Activated CD8-positive, alpha-beta memory T cell treated with anti-CD3 and anti-CD28 coated beads, Interleukin-2, amount 10 ng/mL, durations not matched to agents 7 days and 5 days (primary cell): ENCODE data around the gene GNG12. TPM values are rescaled to one million over a fixed set of nuclear protein-coding genes. Genes with fewer than 3 reads are reported as not detected.

Source experiments
- ATAC-seq: fragments of 150-1000 bp; cut with Tn5 transposase; one replicate; pipeline ENCODE4 v1.10.0; 2021; ENCODE audit warnings: moderate library complexity
- CTCF ChIA-PET: fragments of 350-600 bp; sonication (Branson Sonifier 250); formaldehyde crosslinking; loops from one replicate; lab custom pipeline; 2021; ENCODE audit warnings: antibody characterized with exemption; lab: Charles Lee
- DNase-seq: peaks from one replicate; pipeline ENCODE4 v3.0.0-alpha.2; 2020
- H3K27ac Mint-ChIP-seq: one replicate; pipeline ENCODE4 v1.8.0; 2021; ENCODE audit warnings: mild to moderate bottlenecking, mixed read lengths
- H3K27me3 Mint-ChIP-seq: one replicate; pipeline ENCODE4 v1.8.0; 2021; ENCODE audit warnings: mixed read lengths
- H3K36me3 Mint-ChIP-seq: one replicate; pipeline ENCODE4 v1.8.0; 2021; ENCODE audit warnings: mild to moderate bottlenecking, mixed read lengths
- H3K4me1 Mint-ChIP-seq: one replicate; pipeline ENCODE4 v1.8.0; 2021; ENCODE audit warnings: mixed read lengths
- H3K4me3 Mint-ChIP-seq: one replicate; pipeline ENCODE4 v1.8.0; 2021; ENCODE audit warnings: mild to moderate bottlenecking, moderate library complexity, mixed read lengths
- H3K9me3 Mint-ChIP-seq: one replicate; pipeline ENCODE4 v1.8.0; 2022; ENCODE audit warnings: low read depth, mixed read lengths
- total RNA-seq, 2 experiments: library from RNA; stranded (reverse); gene quantifications; one replicate each; pipeline ENCODE4 v1.2.3, GENCODE V29; 2021

GNG12 gene
- total RNA-seq, 2 experiments from 2014 or later = 0.33 TPM; not detected in 1

DNA sequence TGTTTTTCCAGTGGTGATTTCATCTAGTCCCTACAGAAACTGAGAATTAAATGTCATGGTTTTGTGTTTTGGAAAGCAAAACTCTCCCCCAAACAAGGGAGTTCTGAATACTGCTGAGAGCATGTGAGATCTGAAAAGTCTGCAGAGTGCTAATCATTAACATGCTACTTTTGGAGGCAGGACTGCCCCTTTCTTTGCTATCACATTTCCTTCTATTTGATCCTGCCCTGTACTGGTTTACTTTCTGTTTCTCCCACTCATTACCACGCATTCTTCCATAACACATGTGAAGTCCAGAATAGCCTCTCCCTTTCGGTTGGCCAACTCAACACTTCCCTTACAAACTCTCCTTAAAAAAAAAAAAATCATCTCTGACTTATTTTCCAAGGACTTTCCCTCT is 84.6 kb downstream of the GNG12 start:
- Mint-ChIP-seq H3K4me1 (peaks cover 23% of the 10 kb centered on the region), H3K27me3 (peaks cover 36% of the 10 kb centered on the region), H3K4me3 (no peak overlapping the region), H3K36me3 (no peaks in the 10 kb centered on the region), H3K27ac (no peak overlapping the region), H3K9me3 (no peaks in the 10 kb centered on the region)
- CTCF ChIA-PET = no interaction called here
- ATAC-seq = no peak
- DNase-seq = no peak

DNA sequence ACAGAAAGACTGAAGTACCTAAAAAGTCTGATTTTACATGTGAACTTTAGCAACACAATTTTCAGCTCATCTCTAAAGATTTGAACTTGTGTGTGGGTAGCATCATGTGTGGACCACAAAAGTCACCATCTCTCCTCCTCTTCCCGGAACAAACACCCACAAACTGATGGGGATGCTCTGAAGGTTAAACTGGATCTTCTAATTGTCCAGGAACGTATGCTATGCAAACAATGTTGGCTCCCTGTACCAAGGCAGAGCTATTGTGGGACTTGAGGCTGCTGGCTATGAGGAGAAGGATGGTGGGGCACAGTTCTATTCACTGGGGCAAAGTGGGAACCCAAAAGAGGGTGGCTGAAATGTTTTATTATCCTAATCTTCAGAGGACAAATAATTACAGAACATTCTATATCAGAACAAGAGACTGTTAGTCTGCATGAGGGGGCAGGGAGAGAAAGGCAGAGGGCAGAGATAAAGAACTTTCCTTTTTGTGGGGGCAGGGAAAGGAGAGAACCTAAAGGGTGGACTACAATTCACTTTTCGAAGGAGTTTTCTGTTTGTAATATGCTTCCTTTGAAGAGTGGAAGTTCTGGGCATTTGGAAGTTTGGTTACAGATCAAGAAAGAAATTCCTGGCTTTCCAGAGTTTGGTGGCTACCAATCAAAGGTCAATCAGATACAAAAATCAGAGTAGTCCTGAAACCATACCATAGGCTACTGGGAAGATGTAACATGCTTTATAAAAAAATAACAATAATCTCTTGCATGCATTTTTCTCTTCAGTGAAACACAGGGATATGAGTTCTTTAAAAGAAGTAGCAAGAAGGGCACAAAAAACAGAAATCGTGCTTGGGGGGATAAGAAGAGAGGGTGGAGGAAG is 85.4 kb downstream of the GNG12 start:
- DNase-seq = no peak
- peaks cover 23% of the 10 kb centered on the region for H3K4me1 Mint-ChIP-seq
- no peak overlapping the region for H3K4me3 Mint-ChIP-seq
- ATAC-seq = no peak
- CTCF ChIA-PET = no interaction called here
- no peak overlapping the region for H3K27ac Mint-ChIP-seq
- no peaks in the 10 kb centered on the region for H3K36me3 Mint-ChIP-seq
- peaks cover 36% of the 10 kb centered on the region for H3K27me3 Mint-ChIP-seq
- no peaks in the 10 kb centered on the region for H3K9me3 Mint-ChIP-seq

DNA sequence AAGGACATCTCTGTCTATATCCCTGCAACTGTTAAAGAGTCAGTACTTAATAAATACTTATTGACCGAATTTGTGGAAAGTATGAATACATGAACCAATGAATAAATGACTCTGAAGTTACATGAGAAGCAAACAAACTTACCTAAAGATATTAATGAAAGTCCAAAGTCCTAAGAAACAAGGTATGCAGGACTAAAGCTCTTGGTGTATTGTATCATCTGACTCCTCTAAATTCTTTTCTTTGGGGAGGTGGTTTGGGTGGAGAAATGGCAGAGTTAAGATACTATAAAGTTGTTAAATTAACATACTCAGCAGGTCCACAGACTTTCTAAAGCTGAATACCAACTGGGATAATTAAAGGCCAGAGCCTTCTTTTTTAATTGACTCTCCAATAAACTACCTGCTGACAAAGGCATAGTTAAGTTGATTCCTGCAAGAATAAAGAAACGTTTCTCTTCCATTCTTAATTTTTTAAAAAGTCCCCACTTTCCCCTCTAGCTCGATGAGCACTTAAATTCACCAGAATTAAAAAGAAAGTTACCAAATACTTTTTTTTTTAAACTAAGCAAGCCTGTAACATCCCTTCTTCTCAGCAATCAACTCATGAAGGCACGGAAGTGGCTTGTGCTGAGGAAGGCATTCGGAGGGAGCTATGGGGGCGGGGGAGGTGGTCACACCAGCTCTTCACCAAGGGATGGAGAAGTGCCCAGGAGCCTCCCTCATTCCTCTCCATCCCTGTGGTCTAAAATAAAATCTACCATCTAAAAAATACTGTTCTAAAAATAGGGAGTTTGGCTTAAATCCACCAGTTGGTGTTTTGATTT is 87.2 kb downstream of the GNG12 start:
- H3K27me3 Mint-ChIP-seq = peaks cover 41% of the 10 kb centered on the region
- peaks cover 23% of the 10 kb centered on the region for H3K4me1 Mint-ChIP-seq
- no peak overlapping the region for H3K4me3 Mint-ChIP-seq
- ATAC-seq (no peak), DNase-seq (no peak)
- CTCF ChIA-PET = interaction anchor here (0.7 to 2.1 kb wide), 2 partner anchors 9 to 14 kb away, joined by 3 to 7 read pairs; no protein-coding TSS in a partner anchor
- H3K27ac Mint-ChIP-seq = no peak overlapping the region
- no peaks in the 10 kb centered on the region for H3K9me3 Mint-ChIP-seq
- H3K36me3 Mint-ChIP-seq = no peaks in the 10 kb centered on the region

DNA sequence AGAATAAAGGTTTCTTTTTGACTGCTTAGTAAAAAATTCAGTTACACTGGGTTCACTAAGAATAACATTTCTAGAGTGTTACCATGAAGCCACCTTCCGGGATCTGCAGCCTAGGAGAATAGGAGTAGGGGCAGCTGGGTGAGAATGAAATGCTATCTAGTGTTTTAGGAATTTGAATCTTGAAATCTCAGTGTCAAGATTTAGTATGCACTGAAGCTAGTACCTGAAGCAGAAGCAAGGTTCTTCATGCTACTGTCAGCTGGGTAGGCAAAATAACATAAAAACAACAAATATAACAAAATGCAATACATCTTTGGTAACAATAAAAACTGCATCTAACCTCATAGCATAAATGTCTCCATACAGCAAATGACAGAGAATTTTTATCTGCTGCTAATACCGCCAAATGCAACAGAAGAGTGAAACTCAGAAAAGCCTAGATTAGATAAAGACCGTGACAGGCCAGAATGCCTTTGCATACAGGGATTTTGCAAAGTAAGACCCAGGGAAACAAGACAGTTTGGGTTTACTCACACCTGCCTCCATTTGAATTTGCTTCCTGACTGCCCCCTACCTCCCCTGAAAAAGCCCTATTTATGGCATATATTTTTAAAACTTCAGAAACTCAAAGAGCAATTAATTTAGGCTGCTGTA is 90.1 kb downstream of the GNG12 start:
- H3K36me3 Mint-ChIP-seq = no peaks in the 10 kb centered on the region
- H3K4me1 Mint-ChIP-seq = peaks cover 8% of the 10 kb centered on the region
- CTCF ChIA-PET = interaction anchor here (3.3 kb wide), 1 partner anchor 16 kb away, joined by 13 read pairs; no protein-coding TSS in a partner anchor

DNA sequence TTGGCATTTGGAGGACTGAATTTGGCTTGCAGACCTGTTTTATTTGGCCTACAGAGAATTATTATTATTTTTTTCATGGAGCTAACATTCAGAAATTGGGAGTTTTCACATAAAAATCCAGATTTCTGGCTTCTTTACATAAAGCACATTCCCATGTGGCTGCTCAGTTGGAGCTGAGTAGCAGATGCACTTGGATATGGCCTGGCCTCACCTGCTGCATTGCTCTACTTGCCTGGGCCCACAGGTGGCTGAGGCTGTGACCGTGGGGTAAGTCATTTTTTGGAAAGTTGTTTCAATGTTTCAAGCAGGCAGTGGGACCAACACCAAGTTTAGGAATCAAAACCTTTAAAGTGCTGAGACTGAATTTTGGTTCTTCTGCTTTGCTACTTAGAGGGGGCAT is 91.5 kb downstream of the GNG12 start:
- no peak overlapping the region for H3K27ac Mint-ChIP-seq
- no peaks in the 10 kb centered on the region for H3K36me3 Mint-ChIP-seq
- DNase-seq = no peak
- H3K4me1 Mint-ChIP-seq = peaks cover 2% of the 10 kb centered on the region
- no peaks in the 10 kb centered on the region for H3K9me3 Mint-ChIP-seq
- no peak overlapping the region for H3K4me3 Mint-ChIP-seq
- H3K27me3 Mint-ChIP-seq = peaks cover 20% of the 10 kb centered on the region
- CTCF ChIA-PET = interaction anchor here (1.7 to 3.3 kb wide), 2 partner anchors 18 to 170 kb away, joined by 3 to 13 read pairs; no protein-coding TSS in a partner anchor
- ATAC-seq = no peak

More for the DNA sequence above, 90.1 kb downstream of the GNG12 start:
- Mint-ChIP-seq H3K9me3 (no peaks in the 10 kb centered on the region), H3K27me3 (peaks cover 31% of the 10 kb centered on the region), H3K27ac (no peak overlapping the region), H3K4me3 (no peak overlapping the region)
- DNase-seq (no peak), ATAC-seq (no peak)

DNA sequence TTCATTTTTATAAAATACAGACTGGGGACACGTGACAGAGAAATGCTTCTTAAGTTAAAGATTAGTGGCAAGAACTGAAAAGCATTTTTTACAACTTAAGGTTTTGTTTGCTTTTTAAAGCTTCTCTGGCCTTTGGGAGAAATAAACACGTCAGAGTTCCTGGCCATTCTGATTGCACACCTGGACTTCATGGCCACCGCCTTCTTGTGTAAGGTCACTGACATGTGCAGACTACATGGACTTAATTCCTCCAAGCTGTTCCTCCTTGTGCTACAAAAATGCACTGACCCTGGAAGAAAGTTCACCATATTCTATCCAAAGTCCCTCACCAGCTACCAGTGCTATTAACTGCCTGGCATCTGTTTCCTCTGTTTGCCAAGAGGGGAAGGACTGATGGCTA is 92.1 kb downstream of the GNG12 start:
- H3K4me3 Mint-ChIP-seq = no peak overlapping the region
- peaks cover 7% of the 10 kb centered on the region for H3K4me1 Mint-ChIP-seq
- H3K27ac Mint-ChIP-seq = no peak overlapping the region
- H3K27me3 Mint-ChIP-seq = peaks cover 17% of the 10 kb centered on the region
- CTCF ChIA-PET = interaction anchor here (1.7 to 3.3 kb wide), 2 partner anchors 19 to 170 kb away, joined by 3 to 13 read pairs; no protein-coding TSS in a partner anchor
- ATAC-seq = no peak
- H3K9me3 Mint-ChIP-seq = no peaks in the 10 kb centered on the region
- no peaks in the 10 kb centered on the region for H3K36me3 Mint-ChIP-seq
- no peak for DNase-seq

DNA sequence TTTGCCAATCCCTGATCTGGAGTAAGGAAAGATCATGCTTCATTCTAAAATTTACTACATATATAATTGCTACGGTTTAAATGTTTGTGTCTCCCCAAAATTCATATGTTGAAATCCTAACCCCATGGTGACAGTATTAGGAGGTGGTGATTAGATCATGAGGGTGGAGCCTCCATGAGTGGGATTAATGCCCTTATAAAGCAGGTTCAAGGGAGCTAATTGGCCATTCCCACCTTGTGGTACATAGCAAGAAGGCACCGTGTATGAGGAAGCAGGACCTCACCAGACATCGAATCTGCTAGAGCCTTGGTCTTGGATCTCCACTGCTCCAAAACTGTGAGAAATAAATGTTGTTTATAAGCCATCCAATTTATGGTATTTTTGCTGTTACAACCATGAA is 92.7 kb downstream of the GNG12 start:
- Mint-ChIP-seq H3K36me3 (no peaks in the 10 kb centered on the region), H3K9me3 (no peaks in the 10 kb centered on the region), H3K27ac (no peak overlapping the region), H3K27me3 (peaks cover 13% of the 10 kb centered on the region), H3K4me1 (peaks cover 11% of the 10 kb centered on the region), H3K4me3 (no peak overlapping the region)
- no peak for ATAC-seq
- DNase-seq = no peak
- CTCF ChIA-PET = interaction anchor here (2.6 to 3.3 kb wide), 2 partner anchors 19 to 25 kb away, joined by 5 to 13 read pairs; no protein-coding TSS in a partner anchor

DNA sequence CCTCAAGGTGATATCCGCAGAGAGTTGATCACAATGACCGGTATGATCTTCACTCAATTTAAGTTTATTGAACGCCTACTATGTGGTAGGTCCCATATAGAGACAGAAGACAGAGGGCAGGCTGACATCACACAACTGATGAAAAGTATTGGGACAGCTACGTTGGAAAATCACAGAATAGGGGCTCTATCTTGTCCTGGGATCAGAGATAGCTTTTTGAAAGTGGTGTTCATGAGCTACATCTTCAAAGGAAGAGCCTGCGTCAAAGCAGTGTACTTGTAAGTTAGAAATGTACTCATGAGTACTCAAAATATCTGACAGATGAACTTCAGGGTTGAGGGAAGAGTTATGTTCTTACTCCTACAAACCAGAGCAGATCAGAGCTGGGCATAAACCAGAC is 93.9 kb downstream of the GNG12 start:
- Mint-ChIP-seq H3K4me1 (peaks cover 11% of the 10 kb centered on the region), H3K27ac (no peak overlapping the region), H3K27me3 (peaks cover 8% of the 10 kb centered on the region), H3K36me3 (no peaks in the 10 kb centered on the region), H3K9me3 (no peaks in the 10 kb centered on the region), H3K4me3 (no peak overlapping the region)
- CTCF ChIA-PET = interaction anchor here (0.8 to 2.6 kb wide), 2 partner anchors 27 to 178 kb away, joined by 3 to 5 read pairs; no protein-coding TSS in a partner anchor
- ATAC-seq (no peak), DNase-seq (no peak)

DNA sequence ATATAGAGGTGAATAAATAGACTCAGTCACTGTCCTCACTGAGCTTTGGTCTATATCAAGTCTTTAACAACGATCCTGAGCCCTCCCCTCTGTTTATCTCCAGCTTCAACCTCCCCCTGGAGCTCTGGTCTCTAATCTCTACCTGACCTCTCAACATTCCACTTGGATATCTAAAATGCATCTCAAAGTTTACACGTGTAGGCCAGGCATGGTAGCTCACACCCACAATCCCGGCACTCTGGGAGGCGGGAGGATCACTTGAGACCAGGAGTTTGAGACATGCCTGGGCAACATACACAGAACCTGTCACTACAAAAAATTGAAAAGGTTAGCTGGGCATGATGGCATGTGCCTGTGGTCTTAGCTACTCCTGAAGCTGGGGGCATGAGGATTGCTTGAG is 94.9 kb downstream of the GNG12 start:
- Mint-ChIP-seq H3K27ac (no peak overlapping the region), H3K36me3 (no peaks in the 10 kb centered on the region), H3K4me1 (peaks cover 17% of the 10 kb centered on the region), H3K27me3 (peaks cover 5% of the 10 kb centered on the region), H3K9me3 (no peaks in the 10 kb centered on the region), H3K4me3 (no peak overlapping the region)
- CTCF ChIA-PET = interaction anchor here (1.2 to 2.6 kb wide), 3 partner anchors 22 to 60 kb away, joined by 3 to 10 read pairs (median 5); no protein-coding TSS in a partner anchor
- no peak for ATAC-seq
- DNase-seq = no peak

DNA sequence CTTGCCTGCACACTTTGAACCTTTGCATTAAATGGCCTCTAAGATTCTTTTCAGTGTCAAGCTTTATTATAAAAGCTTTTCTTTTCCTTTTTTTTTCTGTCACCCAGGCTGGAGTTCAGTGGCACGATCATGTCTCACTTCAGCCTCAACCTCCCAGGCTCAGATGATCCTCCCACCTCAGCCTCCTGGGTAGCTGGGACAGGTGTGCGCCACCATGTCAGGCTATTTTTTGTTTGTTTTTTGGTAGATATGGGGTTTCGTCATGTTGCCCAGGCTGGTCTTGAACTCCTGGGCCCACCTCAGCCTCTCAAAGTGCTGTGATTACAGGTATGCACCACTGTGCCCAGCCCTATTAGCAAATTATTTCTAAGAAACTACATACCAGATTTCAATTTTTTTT is 95.4 kb downstream of the GNG12 start:
- CTCF ChIA-PET = interaction anchor here (1.2 to 2.6 kb wide), 4 partner anchors 8 to 59 kb away, joined by 3 to 10 read pairs (median 4); no protein-coding TSS in a partner anchor

DNA sequence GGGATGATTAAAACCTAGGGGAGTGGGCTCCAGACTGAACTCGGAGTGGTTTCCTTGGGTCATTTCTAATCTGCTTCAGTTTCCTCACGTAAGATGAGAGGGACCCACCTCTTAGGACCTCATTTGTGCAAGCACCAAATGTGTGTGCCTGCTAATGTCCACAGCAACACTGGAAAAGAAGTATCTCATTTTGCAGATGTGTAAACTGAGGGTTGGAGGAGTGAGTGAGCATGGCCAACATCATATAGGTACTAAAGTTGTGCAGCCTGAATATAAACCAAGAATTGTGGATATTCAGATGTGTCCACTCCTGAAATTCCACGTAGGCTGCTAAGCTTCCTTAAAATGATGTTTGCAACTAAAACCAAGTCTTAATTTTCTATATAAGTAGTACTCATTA is 96.5 kb downstream of the GNG12 start:
- Mint-ChIP-seq H3K4me1 (peaks cover 21% of the 10 kb centered on the region), H3K27ac (no peak overlapping the region), H3K36me3 (no peaks in the 10 kb centered on the region), H3K9me3 (no peaks in the 10 kb centered on the region), H3K4me3 (no peak overlapping the region), H3K27me3 (peaks cover 2% of the 10 kb centered on the region)
- CTCF ChIA-PET = interaction anchor here (1.2 to 2.2 kb wide), 2 partner anchors 9 to 24 kb away, joined by 3 to 10 read pairs; no protein-coding TSS in a partner anchor
- ATAC-seq (no peak), DNase-seq (no peak)

More for the DNA sequence above, 95.4 kb downstream of the GNG12 start:
- Mint-ChIP-seq H3K4me1 (peaks cover 20% of the 10 kb centered on the region), H3K27ac (no peak overlapping the region), H3K9me3 (no peaks in the 10 kb centered on the region), H3K36me3 (no peaks in the 10 kb centered on the region), H3K4me3 (no peak overlapping the region), H3K27me3 (peaks cover 5% of the 10 kb centered on the region)
- ATAC-seq (no peak), DNase-seq (no peak)

DNA sequence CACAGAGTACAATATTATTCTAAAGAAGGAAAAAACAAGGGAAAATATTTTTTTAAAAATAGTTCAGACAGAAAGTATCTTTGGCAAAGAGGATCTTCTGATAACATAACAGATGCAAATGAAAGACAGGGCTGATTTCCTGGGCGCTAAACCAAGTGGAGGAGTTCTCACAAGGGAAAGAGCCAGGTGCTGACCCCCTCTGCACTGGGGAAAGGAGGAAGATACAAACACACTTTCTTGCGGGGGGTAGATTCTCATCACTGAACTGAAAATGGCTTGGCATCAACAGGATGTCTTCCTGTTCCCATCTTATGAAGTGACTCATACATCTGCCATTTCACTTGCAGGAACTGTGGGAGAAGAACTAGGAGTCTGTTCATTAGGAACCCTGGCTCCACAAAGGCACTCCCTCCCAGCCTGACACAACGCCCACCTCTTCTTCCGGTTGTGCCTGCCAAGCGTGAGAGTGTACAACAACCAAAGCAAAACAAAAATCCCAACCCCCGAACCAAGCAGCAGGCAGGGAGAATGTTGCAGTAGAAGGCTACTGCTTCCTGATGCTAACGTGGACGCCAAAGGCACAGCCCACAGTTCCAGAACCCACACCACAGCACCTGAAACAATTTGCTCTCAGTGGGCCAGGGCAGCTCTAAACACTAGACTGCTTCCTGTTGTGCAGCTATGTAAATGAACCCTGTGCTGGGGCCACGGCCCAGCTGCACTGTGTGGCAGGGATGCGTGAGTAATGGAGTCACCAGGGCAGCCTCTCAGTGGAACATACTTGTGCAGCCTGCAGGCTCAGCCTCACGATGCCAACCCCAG is 97.2 kb downstream of the GNG12 start:
- DNase-seq (peak; percentile 65), ATAC-seq (peak; percentile 92)
- peak overlapping the region; percentile 40 for H3K4me3 Mint-ChIP-seq
- H3K27ac Mint-ChIP-seq = peak overlapping the region; percentile 85
- H3K4me1 Mint-ChIP-seq = peaks cover 21% of the 10 kb centered on the region
- H3K36me3 Mint-ChIP-seq = no peaks in the 10 kb centered on the region
- H3K27me3 Mint-ChIP-seq = no peaks in the 10 kb centered on the region
- CTCF ChIA-PET = no interaction called here
- H3K9me3 Mint-ChIP-seq = no peaks in the 10 kb centered on the region
